H1 (cell line): ENCODE results near the gene SLC6A18. TPM values are rescaled to one million over a fixed set of nuclear protein-coding genes. Genes with fewer than 3 reads are reported as not detected.

Experiments used
- CTCF ChIA-PET: fragments of 300-600 bp; sonication (Branson Sonifier 250); formaldehyde crosslinking; loops from one replicate; lab custom pipeline; 2021; ENCODE audit not compliant: partially characterized antibody; lab: Charles Lee
- POLR2A ChIA-PET: fragments of 300-600 bp; sonication (Branson Sonifier 250); formaldehyde crosslinking; loops from one replicate; lab custom pipeline; 2021; ENCODE audit warnings: inconsistent platforms; ENCODE audit not compliant: partially characterized antibody; lab: Charles Lee
- DNase-seq, 2 experiments: peaks; one replicate each; pipeline versions ENCODE4 v3.0.0 to v3.0.0-alpha.2; 2010 to 2022; ENCODE audit warnings: low spot score in 2 of 2, low read depth in 1 of 2, mixed read lengths in 1 of 2
- FAIRE-seq: peaks from 2 replicates; lab custom pipeline; 2011; peaks lifted over from hg19 to GRCh38; lab: Jason Lieb, UNC
- H2AFZ ChIP-seq: 2 replicates; pipeline ENCODE4 v1.8.1; 2012; ENCODE audit warnings: low read length, inconsistent platforms
- H2AK5ac ChIP-seq: 2 replicates; pipeline ENCODE4 v1.6.1; 2013; ENCODE audit warnings: low read depth, low read length
- H2BK120ac ChIP-seq: replicated peaks from 2 replicates; pipeline ENCODE3; 2013; ENCODE audit warnings: low read depth, low read length, inconsistent platforms
- H2BK12ac ChIP-seq: 2 replicates; pipeline ENCODE4 v1.6.1; 2013; ENCODE audit warnings: low read depth, low read length
- H2BK15ac ChIP-seq: 2 replicates; pipeline ENCODE4 v1.6.1; 2013; ENCODE audit warnings: low read length
- H2BK20ac ChIP-seq: 2 replicates; pipeline ENCODE4 v1.6.1; 2013; ENCODE audit warnings: low read length
- H2BK5ac ChIP-seq: 2 replicates; pipeline ENCODE4 v1.6.1; 2013; ENCODE audit warnings: low read depth, low read length
- H3K14ac ChIP-seq: 2 replicates; pipeline ENCODE4 v1.6.1; 2013; ENCODE audit warnings: inconsistent platforms; ENCODE audit not compliant: insufficient read length
- H3K18ac ChIP-seq: 2 replicates; pipeline ENCODE4 v1.6.1; 2013; ENCODE audit warnings: low read length; ENCODE audit errors: extremely low read depth
- H3K23ac ChIP-seq: 2 replicates; pipeline ENCODE4 v1.6.1; 2013; ENCODE audit warnings: inconsistent platforms; ENCODE audit not compliant: insufficient read length
- H3K23me2 ChIP-seq: 2 replicates; pipeline ENCODE4 v1.6.1; 2013; ENCODE audit warnings: low read depth, low read length
- H3K27ac ChIP-seq: 2 replicates; pipeline ENCODE4 v1.6.1; 2011; ENCODE audit warnings: low read depth, low read length, inconsistent platforms
- H3K27me3 ChIP-seq, 4 experiments: replicated peaks in 1 of 4; 1 replicate in 1 of 4; 2 replicates in 3 of 4; pipeline versions ENCODE4 v1.6.1 to v1.8.1; 2011 to 2013; ENCODE audit warnings: low read length in 3 of 4, mild to moderate bottlenecking in 3 of 4, inconsistent platforms in 2 of 4, mixed read lengths in 2 of 4, moderate library complexity in 1 of 4; ENCODE audit not compliant: control insufficient read depth in 3 of 4, insufficient read depth in 3 of 4; ENCODE audit errors: extremely low read depth in 1 of 4
- H3K36me3 ChIP-seq, 4 experiments: 2 replicates each; pipeline versions ENCODE4 v1.6.1 to v1.8.1; 2011 to 2013; ENCODE audit warnings: mild to moderate bottlenecking in 4 of 4, low read length in 3 of 4, moderate library complexity in 2 of 4, control low read depth in 1 of 4, inconsistent platforms in 1 of 4; ENCODE audit not compliant: insufficient read depth in 4 of 4, control insufficient read depth in 2 of 4
- H3K4ac ChIP-seq: replicated peaks from 2 replicates; pipeline ENCODE3; 2013; ENCODE audit warnings: low read length, low read depth, mixed read lengths, inconsistent platforms; ENCODE audit not compliant: insufficient read length
- H3K4me1 ChIP-seq, 4 experiments: replicated peaks in 1 of 4; 1 replicate in 1 of 4; 2 replicates in 3 of 4; pipeline versions ENCODE4 v1.6.1 to v1.8.1; 2011 to 2013; ENCODE audit warnings: low read length in 3 of 4, inconsistent platforms in 2 of 4, mixed read lengths in 1 of 4; ENCODE audit not compliant: insufficient read depth in 4 of 4, control insufficient read depth in 3 of 4
- H3K4me2 ChIP-seq, 2 experiments: 2 replicates each; pipeline versions ENCODE4 v1.6.1 to v1.8.1; 2011 to 2013; ENCODE audit warnings: low read depth in 2 of 2, low read length in 2 of 2, control low read depth in 1 of 2, inconsistent platforms in 1 of 2, mild to moderate bottlenecking in 1 of 2; ENCODE audit not compliant: insufficient read depth in 1 of 2
- H3K4me3 ChIP-seq, 4 experiments: fragments of 200-600, 300-600 bp in 1 of 4; sonication (generic), shearing (Covaris generic), sonication (Bioruptor Twin) in 1 of 4; 2 replicates each; pipeline versions ENCODE4 v1.5.1 to v1.8.1; 2011 to 2016; ENCODE audit warnings: low read length in 4 of 4, low read depth in 3 of 4, control low read depth in 2 of 4, inconsistent platforms in 2 of 4, mild to moderate bottlenecking in 2 of 4, mixed read lengths in 1 of 4, moderate library complexity in 1 of 4; ENCODE audit not compliant: insufficient read depth in 2 of 4; ENCODE audit errors: extremely low read depth in 1 of 4
- H3K56ac ChIP-seq: replicated peaks from 2 replicates; pipeline ENCODE3; 2013; ENCODE audit warnings: low read depth, mild to moderate bottlenecking, mixed read lengths, low read length, inconsistent platforms; ENCODE audit not compliant: insufficient read length
- H3K79me1 ChIP-seq: 2 replicates; pipeline ENCODE4 v1.6.1; 2013; ENCODE audit warnings: low read depth, low read length, control low read depth
- H3K79me2 ChIP-seq, 2 experiments: 2 replicates each; pipeline versions ENCODE4 v1.6.1 to v1.8.1; 2012 to 2013; ENCODE audit warnings: low read length in 2 of 2, mild to moderate bottlenecking in 2 of 2, inconsistent platforms in 1 of 2; ENCODE audit not compliant: insufficient read depth in 2 of 2, control insufficient read depth in 1 of 2
- H3K9ac ChIP-seq, 4 experiments: replicated peaks in 1 of 4; 1 replicate in 1 of 4; 2 replicates in 3 of 4; pipeline versions ENCODE4 v1.6.1 to v1.8.1; 2011 to 2013; ENCODE audit warnings: low read depth in 3 of 4, low read length in 3 of 4, control low read depth in 2 of 4, mild to moderate bottlenecking in 2 of 4, moderate library complexity in 2 of 4, inconsistent platforms in 1 of 4; ENCODE audit errors: extremely low read depth in 1 of 4
- H3K9me3 ChIP-seq, 2 experiments: 2 replicates each; pipeline versions ENCODE4 v1.6.1 to v1.8.1; 2012 to 2013; ENCODE audit warnings: mild to moderate bottlenecking in 2 of 2, moderate library complexity in 2 of 2, control low read depth in 1 of 2, inconsistent platforms in 1 of 2, low read depth in 1 of 2, low read length in 1 of 2, mixed read lengths in 1 of 2; ENCODE audit not compliant: insufficient read depth in 2 of 2
- H4K20me1 ChIP-seq, 2 experiments: replicated peaks in 1 of 2; 2 replicates each; pipeline versions ENCODE3 to v1.8.1; 2011 to 2013; ENCODE audit warnings: inconsistent platforms in 2 of 2, low read length in 2 of 2, mild to moderate bottlenecking in 1 of 2; ENCODE audit not compliant: insufficient read depth in 2 of 2, control insufficient read depth in 1 of 2
- H4K5ac ChIP-seq: 2 replicates; pipeline ENCODE4 v1.6.1; 2013; ENCODE audit warnings: low read length, low read depth, mixed read lengths, inconsistent platforms; ENCODE audit not compliant: insufficient read length
- H4K8ac ChIP-seq: 2 replicates; pipeline ENCODE4 v1.8.0; 2013; ENCODE audit warnings: mild to moderate bottlenecking, moderate library complexity, low read length, inconsistent platforms; ENCODE audit not compliant: insufficient read depth; ENCODE audit errors: extremely low read depth
- H4K91ac ChIP-seq: replicated peaks from 2 replicates; pipeline ENCODE3; 2013; ENCODE audit warnings: low read length, mixed read lengths, inconsistent platforms; ENCODE audit not compliant: insufficient read length
- ASH2L ChIP-seq: fragments of 200-600, 300-600 bp; sonication (generic); IDR thresholded peaks from one replicate; pipeline ENCODE4 v1.7.1; 2017; ENCODE audit warnings: low read length
- EZH2 ChIP-seq: fragments of 200-600 bp; sonication (generic); IDR thresholded peaks from 2 replicates; pipeline ENCODE4 v1.7.1; 2012; ENCODE audit warnings: low read depth, mild to moderate bottlenecking, moderate library complexity, low read length, inconsistent platforms; ENCODE audit not compliant: severe bottlenecking
- HDAC6 ChIP-seq: IDR thresholded peaks from one replicate; pipeline ENCODE4 v1.7.1; 2012; ENCODE audit warnings: low read depth, mild to moderate bottlenecking, inconsistent platforms, low read length, moderate library complexity
- POU5F1 ChIP-seq: IDR thresholded peaks from 2 replicates; pipeline ENCODE4 v1.6.1; 2011; ENCODE audit warnings: low read depth, mild to moderate bottlenecking, low read length, moderate library complexity
- SIX5 ChIP-seq: IDR thresholded peaks from 2 replicates; pipeline ENCODE4 v1.6.1; 2011; ENCODE audit warnings: mild to moderate bottlenecking, low read depth, low read length
- TAF7 ChIP-seq: optimal IDR thresholded peaks from 2 replicates; pipeline ENCODE3; 2011; ENCODE audit warnings: low read depth, mild to moderate bottlenecking, inconsistent platforms, low read length, moderate library complexity, borderline replicate concordance
- WGBS, 2 experiments: shearing (Covaris generic) in 1 of 2; methylation state at CpG; one replicate each; pipeline versions ENCODE4 v1.1.6 to v1.1.7; 2013 to 2015; ENCODE audit warnings: low lambda C conversion rate in 2 of 2, mixed read lengths in 2 of 2, inconsistent platforms in 1 of 2, low coverage in 1 of 2, missing lambda C conversion rate in 1 of 2; ENCODE audit not compliant: insufficient replicate concordance in 2 of 2, insufficient coverage in 1 of 2, insufficient read length in 1 of 2; ENCODE audit errors: extremely low coverage in 1 of 2, missing lambda C conversion rate in 1 of 2; 5-methylcytosine and 5-hydroxymethylcytosine counted together
- polyA plus RNA-seq, 7 experiments: library from polyadenylated mRNA; depleted of rRNA in 3 of 7; stranded (reverse) in 5 of 7; unstranded in 2 of 7; fragments of >200 nt in 5 of 7; fragments of 200-250 nt in 2 of 7; gene quantifications; 1 replicate in 5 of 7; 2 replicates in 1 of 7; 4 replicates in 1 of 7; pipeline versions ENCODE4 v1.2.1 to v1.2.3, GENCODE V29; 2011 to 2013; ENCODE audit warnings: missing spikeins in 2 of 7, mixed read lengths in 2 of 7
- total RNA-seq: library from RNA; stranded (reverse); fragmentation: NEBNext Ultra II Directional; extraction: Animal tissue kit (Norgen Biotek cat#: 25700); gene quantifications from 2 replicates; pipeline ENCODE4 v1.2.1, GENCODE V29; 2021

SLC6A18 gene
- total and polyA plus RNA-seq, 2 of the 8 experiments (the other 6 are each of a cell fraction or from before 2014, with no cell fraction given) = not detected

- Histone ChIP-seq H3K4me2 (no peak overlapping the region), H2BK12ac (no peak overlapping the region), H3K4ac (no peak overlapping the region), H3K27me3 (no peaks in the 10 kb centered on the region), H3K23me2 (peaks cover 3% of the 10 kb centered on the region; the same call in 1 of the 2 replicates), H3K9me3 (no peaks in the 10 kb centered on the region; a peak in 1 of 4 replicates), H3K18ac (no peak overlapping the region), H2AFZ (no peak overlapping the region), H3K79me1 (peaks cover 4% of the 10 kb centered on the region; the same call in 1 of the 2 replicates), H3K79me2 (peaks cover 3 to 12% of the 10 kb centered on the region in 2 experiments; a peak in 2 of 4 replicates), H4K8ac (0 out of 2 replicates have a peak overlapping the region, but pooled peaks have one; percentile 89), H3K36me3 (peaks cover 0 to 12% (median 6%) of the 10 kb centered on the region in 4 experiments; a peak in 4 of 8 replicates), H3K4me1 (no peaks in the 10 kb centered on the region), H4K5ac (no peak overlapping the region), H2BK5ac (no peak overlapping the region), H2BK20ac (no peak overlapping the region), H4K91ac (no peak overlapping the region), H3K27ac (no peak overlapping the region), H3K4me3 (no peak overlapping the region), H2AK5ac (no peak overlapping the region), H2BK15ac (no peak overlapping the region), H3K14ac (no peak overlapping the region), H2BK120ac (no peak overlapping the region), H4K20me1 (peaks cover 0 to 9% of the 10 kb centered on the region in 2 experiments), H3K23ac (no peak overlapping the region), H3K56ac (no peak overlapping the region), H3K9ac (no peak overlapping the region)
- CTCF ChIA-PET = no interaction called here
- DNase-seq = no peak
- POLR2A ChIA-PET = no interaction called here
- 99% methylated on average over 15 of the region's 20 CpGs; no CpG with 5 or more reads in 1 of the 2 experiments for WGBS, 2 experiments
- FAIRE-seq = no peak
- TF ChIP-seq EZH2 (no peak), ASH2L (no peak), SIX5 (no peak), TAF7 (no peak), POU5F1 (no peak), HDAC6 (no peak)
Measured at GRCh38 chr5:1273745-1274144, 48.6 kb downstream of the SLC6A18 start.
